ENCODE data around the gene FES. TPM values are rescaled to one million over a fixed set of nuclear protein-coding genes. Genes with fewer than 3 reads are reported as not detected.

The FES gene
- total and polyA plus RNA-seq, 2 donors from 2014 or later: 9.3 to 33.5 TPM

- FAIRE-seq (no peak), DNase-seq (peak in 3 of 5 donors; percentile 36 to 52 (median 44))
- no peaks in the 10 kb centered on the region for H3K36me3 ChIP-seq (ENCODE audit: control insufficient read depth in 2 of 3, insufficient read depth in 3 of 3, low read length in 3 of 3)
- intact Hi-C loops (cut with DNase I): no loop called here
- TF ChIP-seq CTCF (IDR thresholded peaks at IDR 0.05; ENCODE audit: borderline replicate concordance, extremely low read depth, insufficient read depth): no peak
- no peaks in the 10 kb centered on the region for H3K27me3 ChIP-seq (ENCODE audit: control insufficient read depth, insufficient read depth, low read length)
- peak overlapping the region in 1 of 2 donors; percentile 37 for H3K27ac ChIP-seq (ENCODE audit: low read depth in 2 of 2, low read length in 2 of 2)
- no peak overlapping the region for H3K4me3 ChIP-seq (ENCODE audit: low read length in 3 of 3)
- no peak overlapping the region for H3K9ac ChIP-seq (ENCODE audit: low read length in 3 of 3)
- no peaks in the 10 kb centered on the region for H3K9me3 ChIP-seq (ENCODE audit: control insufficient read depth in 2 of 3, insufficient read depth in 1 of 3, low read length in 3 of 3)
- H3K4me1 ChIP-seq (ENCODE audit: control insufficient read depth in 2 of 3, insufficient read depth in 2 of 3, low read depth in 1 of 3, low read length in 3 of 3): peaks cover 0 to 4% (median 0%) of the 10 kb centered on the region in 3 donors
Observed at GRCh38 chr15:90839187-90840071, 44.9 kb upstream of the FES start.

- Histone ChIP-seq H3K27ac (ENCODE audit: low read depth in 2 of 2, low read length in 2 of 2) (peak overlapping the region in 1 of 2 donors; percentile 37), H3K27me3 (ENCODE audit: control insufficient read depth, insufficient read depth, low read length) (no peaks in the 10 kb centered on the region), H3K4me1 (ENCODE audit: control insufficient read depth in 2 of 3, insufficient read depth in 2 of 3, low read depth in 1 of 3, low read length in 3 of 3) (peaks cover 0 to 4% (median 0%) of the 10 kb centered on the region in 3 donors), H3K9ac (ENCODE audit: low read length in 3 of 3) (no peak overlapping the region), H3K4me3 (ENCODE audit: low read length in 3 of 3) (no peak overlapping the region), H3K9me3 (ENCODE audit: control insufficient read depth in 2 of 3, insufficient read depth in 1 of 3, low read length in 3 of 3) (no peaks in the 10 kb centered on the region), H3K36me3 (ENCODE audit: control insufficient read depth in 2 of 3, insufficient read depth in 3 of 3, low read length in 3 of 3) (no peaks in the 10 kb centered on the region)
- no peak for FAIRE-seq
- no peak for TF ChIP-seq CTCF (IDR thresholded peaks at IDR 0.05; ENCODE audit: borderline replicate concordance, extremely low read depth, insufficient read depth)
- intact Hi-C loops (cut with DNase I): no loop called here
- DNase-seq: no peak
Observed at GRCh38 chr15:90840157-90840855, 44.0 kb upstream of the FES start.

DNA sequence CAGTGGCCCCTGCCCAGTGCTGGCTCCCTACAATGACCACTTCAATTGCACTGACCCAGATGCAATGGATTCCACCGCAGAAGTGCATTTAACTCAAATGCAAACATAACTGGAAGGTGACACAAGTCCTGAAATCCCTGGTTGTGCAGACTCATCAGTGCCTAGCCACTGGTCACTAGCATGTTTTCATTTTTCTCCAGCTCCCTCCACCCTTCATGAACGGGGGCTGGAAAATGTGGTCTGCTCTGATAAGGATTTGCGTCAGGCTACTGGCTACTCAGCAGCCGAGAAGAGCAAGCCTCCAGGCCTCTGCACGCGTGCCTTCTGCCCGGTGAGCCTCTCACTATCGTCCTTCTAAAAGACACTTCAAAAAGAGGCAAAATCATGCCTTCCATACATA, 43.4 kb upstream of the FES start:
- intact Hi-C loops (cut with DNase I): no loop called here
- Histone ChIP-seq H3K36me3 (ENCODE audit: control insufficient read depth in 2 of 3, insufficient read depth in 3 of 3, low read length in 3 of 3) (no peaks in the 10 kb centered on the region), H3K9me3 (ENCODE audit: control insufficient read depth in 2 of 3, insufficient read depth in 1 of 3, low read length in 3 of 3) (no peaks in the 10 kb centered on the region), H3K27ac (ENCODE audit: low read depth in 2 of 2, low read length in 2 of 2) (no peak overlapping the region), H3K9ac (ENCODE audit: low read length in 3 of 3) (no peak overlapping the region), H3K27me3 (ENCODE audit: control insufficient read depth, insufficient read depth, low read length) (no peaks in the 10 kb centered on the region), H3K4me1 (ENCODE audit: control insufficient read depth in 2 of 3, insufficient read depth in 2 of 3, low read depth in 1 of 3, low read length in 3 of 3) (peaks cover 0 to 4% (median 0%) of the 10 kb centered on the region in 3 donors), H3K4me3 (ENCODE audit: low read length in 3 of 3) (no peak overlapping the region)
- no peak for FAIRE-seq
- no peak for DNase-seq
- TF ChIP-seq CTCF (IDR thresholded peaks at IDR 0.05; ENCODE audit: borderline replicate concordance, extremely low read depth, insufficient read depth): no peak

All from kidney (tissue), 14 donors.